Measurements from ENCODE around the gene SLC5A4.
"Not testable (repeated sequence)": the region's sequence is repeated elsewhere in the genome, so short reads cannot be mapped to it uniquely, and the experiment has no call there.

SLC5A4 gene

GRCh38 chr22:32255217-32255616, at the start of gene SLC5A4:
TSS of gene SLC5A4 (minus strand) at chr22:32255347. CDS start at chr22:32255329, 18 bp downstream.
- no peak for DNase-seq (ENCODE audit: low spot score)

DNA sequence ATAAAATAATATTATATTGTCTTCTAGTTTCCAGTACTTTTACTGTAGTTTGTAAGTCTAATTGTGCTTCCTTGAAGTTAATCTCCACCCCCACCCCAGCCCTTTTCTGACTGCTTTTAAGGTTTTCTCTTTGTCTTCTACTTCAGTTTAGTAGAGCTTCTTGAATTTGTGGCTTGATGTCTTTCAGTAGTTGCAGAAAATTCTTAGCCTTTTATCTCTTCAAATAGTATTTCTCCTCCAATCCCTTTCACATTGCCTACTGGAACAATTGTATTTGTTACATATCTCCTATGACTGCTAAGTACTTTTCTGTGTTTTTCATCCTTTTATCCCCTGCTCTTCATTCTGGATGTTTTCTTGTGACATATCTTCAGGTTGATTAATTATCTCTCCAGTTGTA, 38.8 kb upstream of the SLC5A4 start:
- not testable (repeated sequence) for DNase-seq (ENCODE audit: low spot score)

DNA sequence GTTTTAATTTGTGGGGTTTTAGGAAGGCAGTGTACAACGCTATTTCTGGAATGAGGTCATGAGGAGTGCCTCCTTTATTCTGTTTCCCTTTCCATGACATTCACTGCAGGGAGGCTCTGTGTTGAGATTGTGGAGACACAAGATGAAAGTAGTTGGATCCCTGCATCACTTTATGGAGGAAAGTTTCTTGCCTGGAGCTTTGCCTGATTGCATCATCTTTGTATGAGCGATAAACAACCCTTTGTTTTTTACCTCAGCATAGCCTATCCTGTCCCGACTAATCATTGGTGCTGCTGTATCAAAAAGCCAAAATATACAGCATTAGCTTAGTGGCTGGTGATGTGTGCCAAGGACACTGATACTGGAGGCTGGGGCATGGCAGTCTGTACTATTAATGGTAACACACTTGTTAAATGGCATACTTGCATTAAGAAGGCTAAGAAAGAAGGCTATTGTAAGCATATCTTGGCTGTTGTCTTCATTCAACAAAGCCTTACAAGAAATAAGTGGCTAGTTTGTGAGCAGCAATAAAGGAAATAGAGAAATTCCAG, 31.2 kb upstream of the SLC5A4 start:
- DNase-seq (ENCODE audit: low spot score) = no peak

GRCh38 chr22:32281072-32281471, 25.9 kb upstream of the SLC5A4 start:
- peak; percentile 70 for DNase-seq (ENCODE audit: low spot score)

DNA sequence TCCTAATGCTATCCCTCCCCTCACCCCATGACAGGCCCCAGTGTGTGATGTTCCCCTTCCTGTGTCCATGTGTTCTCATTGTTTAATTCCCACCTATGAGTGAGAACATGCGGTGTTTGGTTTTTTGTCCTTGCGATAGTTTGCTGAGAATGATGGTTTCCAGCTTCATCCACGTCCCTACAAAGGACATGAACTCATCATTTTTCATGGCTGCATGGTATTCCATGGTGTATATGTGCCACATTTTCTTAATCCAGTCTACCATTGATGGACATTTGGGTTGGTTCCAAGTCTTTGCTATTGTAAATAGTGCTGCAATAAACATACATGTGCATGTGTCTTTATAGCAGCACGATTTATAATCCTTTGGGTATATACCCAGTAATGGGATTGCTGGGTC, 20.2 kb upstream of the SLC5A4 start:
- DNase-seq (ENCODE audit: low spot score) = not testable (repeated sequence)

- no peak for DNase-seq (ENCODE audit: low spot score)
Observed at GRCh38 chr22:32271389-32271788, 16.2 kb upstream of the SLC5A4 start.

- no peak for DNase-seq (ENCODE audit: low spot score)
Observed at GRCh38 chr22:32270641-32271369, 15.7 kb upstream of the SLC5A4 start.

DNA sequence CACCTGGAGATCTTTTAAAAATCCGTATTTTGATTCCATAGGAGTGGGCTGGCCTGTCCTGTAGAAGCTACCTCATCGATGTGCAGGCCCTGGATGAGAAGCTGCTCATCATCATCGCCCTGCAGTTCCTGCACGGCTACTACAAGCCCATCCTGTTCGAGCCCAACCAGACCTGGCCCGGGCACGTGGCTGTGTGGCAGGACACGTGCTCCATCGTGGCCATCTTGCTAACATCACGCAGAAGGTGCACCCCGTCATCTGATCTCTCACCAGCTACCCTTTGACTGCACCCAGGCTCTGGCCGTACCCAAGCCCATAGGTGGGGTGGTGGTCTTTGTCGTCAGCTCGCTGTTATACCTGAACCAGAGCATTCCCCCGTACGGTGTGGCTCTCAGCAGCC, 14.2 kb upstream of the SLC5A4 start:
- no peak for DNase-seq (ENCODE audit: low spot score)

DNA sequence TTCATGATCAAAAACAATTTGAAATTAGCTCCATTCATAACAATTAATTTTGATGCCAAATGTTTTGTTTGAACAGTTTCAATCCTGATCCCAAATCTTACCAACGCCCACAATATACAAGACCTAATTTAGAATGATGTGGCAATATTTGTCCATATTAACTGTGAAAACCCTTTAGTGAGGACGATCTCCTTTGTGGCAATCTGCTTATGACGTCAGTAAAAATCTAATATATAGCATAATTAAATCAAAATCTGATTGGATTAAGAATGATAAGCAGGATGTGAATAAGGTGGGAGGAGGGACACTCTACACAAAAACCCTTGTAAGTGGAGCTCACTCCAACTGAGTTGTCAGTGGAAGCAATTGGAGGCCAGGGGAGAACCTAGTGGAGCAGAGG, 11.9 kb upstream of the SLC5A4 start:
- no peak for DNase-seq (ENCODE audit: low spot score)

DNA sequence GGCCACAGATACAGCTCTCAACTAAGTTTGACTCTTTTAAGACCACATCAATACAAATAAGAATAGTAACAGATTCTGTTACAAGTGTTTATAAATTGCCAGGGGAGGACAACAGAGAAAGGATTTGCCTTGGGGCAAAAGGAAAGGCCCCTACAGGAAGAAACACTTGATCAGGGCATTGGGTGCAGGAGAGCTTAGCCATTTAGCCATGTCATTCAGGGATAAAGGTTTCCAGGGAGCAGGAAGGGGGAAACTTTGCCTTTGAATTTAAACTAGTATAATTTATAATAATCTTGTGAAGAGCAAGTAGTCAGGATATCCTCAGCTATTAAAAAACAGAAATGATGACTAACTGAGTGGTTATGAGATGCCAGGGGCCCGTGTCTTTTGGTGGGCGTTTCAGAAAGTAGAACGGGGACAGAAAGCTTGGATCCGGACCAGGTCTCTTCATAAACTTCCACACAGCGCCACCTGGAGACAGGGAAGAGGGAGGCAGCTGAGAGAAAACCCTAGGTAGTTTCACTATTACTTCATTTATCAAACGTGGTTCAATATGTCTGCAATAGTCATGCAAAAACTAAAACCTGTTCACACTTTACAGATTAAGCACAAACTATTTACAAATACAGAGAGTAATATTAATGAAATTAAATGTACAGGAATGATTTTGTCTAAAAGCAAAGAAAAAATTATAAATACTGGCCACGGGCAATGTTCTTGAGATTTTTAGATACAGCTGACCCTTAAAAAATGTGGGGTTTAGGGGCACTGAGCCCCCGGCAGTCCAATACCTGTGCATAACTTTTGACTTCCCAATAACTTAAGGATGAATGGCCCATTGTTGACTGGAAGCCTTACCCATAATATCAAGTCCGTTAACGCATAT, 11.0 kb upstream of the SLC5A4 start:
- DNase-seq (ENCODE audit: low spot score) = peak; percentile 61

DNA sequence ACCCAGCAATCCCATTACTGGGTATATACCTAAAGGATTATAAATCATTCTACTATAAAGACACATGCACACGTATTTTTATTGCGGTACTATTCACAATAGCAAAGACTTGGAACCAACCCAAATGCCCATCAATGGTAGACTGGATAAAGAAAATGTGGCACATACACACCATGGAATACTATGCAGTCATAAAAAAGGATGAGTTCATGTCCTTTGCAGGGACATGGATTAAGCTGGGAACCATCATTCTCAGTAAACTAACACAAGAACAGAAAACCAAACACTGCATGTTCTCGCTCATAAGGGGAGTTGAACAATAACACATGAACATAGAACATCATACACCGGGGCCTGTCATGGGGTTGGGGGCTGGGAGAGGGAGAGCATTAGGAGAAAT, 8.5 kb upstream of the SLC5A4 start:
- DNase-seq (ENCODE audit: low spot score) = not testable (repeated sequence)

DNA sequence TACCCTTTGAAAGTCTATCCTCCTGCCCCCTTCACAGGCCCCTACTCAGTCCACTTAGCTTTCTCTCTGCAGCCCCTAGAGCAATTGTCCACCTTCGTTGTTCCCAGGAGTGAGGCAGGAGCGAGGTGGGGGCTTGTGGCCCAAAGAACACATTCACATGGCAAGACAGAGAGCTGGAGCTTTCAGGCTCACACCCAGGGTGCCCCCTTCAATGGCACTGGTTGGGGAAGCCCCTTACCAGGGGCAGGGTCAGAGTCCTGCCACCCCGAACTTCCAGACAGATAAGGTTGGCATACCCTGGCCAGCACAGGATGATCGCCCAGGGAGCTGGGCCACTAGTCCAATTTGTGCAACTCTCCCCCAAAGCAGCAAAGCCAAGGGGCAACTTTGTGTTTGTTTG, 6.2 kb upstream of the SLC5A4 start:
- DNase-seq (ENCODE audit: low spot score) = no peak

- no peak for DNase-seq (ENCODE audit: low spot score)
Observed at GRCh38 chr22:32258791-32259190, 3.6 kb upstream of the SLC5A4 start.

GRCh38 chr22:32255726-32256125, 579 bp upstream of the SLC5A4 start:
- DNase-seq (ENCODE audit: low spot score) = peak; percentile 36

- no peak for DNase-seq (ENCODE audit: low spot score)
Observed at GRCh38 chr22:32249231-32249630, 5.9 kb downstream of the SLC5A4 start.

- no peak for DNase-seq (ENCODE audit: low spot score)
Observed at GRCh38 chr22:32248276-32248675, 6.9 kb downstream of the SLC5A4 start.

DNA sequence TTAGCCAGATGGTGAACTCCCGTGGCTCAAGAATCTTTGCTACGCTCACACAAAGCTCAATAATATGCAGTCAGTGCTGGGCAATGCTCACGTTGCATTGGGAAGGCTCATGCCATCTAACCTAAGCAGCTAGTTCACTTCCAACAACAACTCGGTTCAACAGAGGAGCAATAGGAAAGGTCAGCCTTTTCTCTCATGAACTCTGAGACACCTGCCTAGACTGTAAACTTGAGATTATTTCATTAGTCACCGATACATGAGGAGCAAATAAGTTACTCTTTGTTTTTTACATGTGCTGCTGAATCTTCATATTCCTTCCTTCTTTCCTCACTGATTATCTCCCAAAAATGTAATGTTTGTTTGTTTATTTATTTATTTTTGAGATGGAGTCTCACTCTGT, 9.0 kb downstream of the SLC5A4 start:
- DNase-seq (ENCODE audit: low spot score) = no peak

DNA sequence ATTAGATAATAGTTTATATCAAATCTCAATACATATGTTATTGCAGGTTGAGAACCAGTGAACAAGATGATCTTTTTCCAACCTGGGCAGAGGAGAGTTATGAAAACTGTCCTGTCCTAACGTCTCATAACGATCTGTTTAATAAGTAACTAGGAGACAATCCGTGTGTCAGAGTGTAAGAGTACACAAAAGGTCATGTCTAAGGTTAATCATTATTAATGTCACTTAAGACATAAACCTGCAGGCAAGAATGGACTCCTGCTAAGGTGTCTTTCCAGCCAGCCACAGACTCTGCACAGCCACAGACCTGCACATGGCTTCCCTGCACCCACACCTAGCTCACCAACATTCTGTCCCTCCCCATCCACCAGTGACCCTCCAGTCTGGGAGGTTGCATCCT, 10.1 kb downstream of the SLC5A4 start:
- DNase-seq (ENCODE audit: low spot score) = peak; percentile 80

- no peak for DNase-seq (ENCODE audit: low spot score)
Observed at GRCh38 chr22:32244547-32244946, 10.6 kb downstream of the SLC5A4 start.

DNA sequence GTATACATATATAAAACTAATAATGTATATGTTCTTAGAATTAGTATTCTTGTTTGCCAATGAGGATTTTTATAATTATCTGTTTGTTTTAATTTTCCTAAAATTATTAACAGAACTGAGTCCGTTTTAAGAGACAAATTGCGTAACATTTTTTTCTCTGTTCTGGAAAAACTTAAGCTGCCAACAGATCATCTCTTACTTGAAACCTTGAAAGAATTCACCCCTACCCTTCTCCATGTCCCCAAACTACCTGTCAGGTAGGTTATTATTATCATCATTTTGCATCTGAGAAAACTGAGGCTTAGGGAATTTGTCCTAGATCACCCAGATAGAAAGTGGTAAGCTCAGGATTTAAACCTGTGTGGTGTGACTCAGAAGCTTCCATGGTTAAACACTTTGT, 14.7 kb downstream of the SLC5A4 start:
- DNase-seq (ENCODE audit: low spot score) = no peak

- no peak for DNase-seq (ENCODE audit: low spot score)
Observed at GRCh38 chr22:32237906-32238305, 17.2 kb downstream of the SLC5A4 start.

DNA sequence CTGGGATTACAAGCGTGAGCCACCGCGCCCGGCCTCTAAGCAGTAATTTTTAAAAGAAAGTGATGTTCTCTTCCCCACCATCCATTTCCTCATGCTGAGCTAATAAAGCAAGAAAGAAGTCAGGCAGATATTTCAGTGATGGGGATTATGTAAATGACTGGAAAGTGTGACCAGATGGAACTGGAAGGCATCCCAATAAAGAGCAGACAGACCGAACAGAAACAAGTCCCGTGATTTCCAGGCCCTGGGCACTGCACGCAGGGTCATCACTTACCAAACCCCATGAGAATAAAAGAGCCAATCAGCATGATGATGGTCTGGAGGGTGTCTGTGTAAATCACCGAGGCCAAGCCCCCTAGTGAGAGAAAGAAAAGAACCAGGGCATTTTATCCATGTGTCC, 18.2 kb downstream of the SLC5A4 start:
- DNase-seq (ENCODE audit: low spot score) = no peak

- DNase-seq (ENCODE audit: low spot score) = no peak
Observed at GRCh38 chr22:32233091-32233490, 22.1 kb downstream of the SLC5A4 start.
